NCI-H774 (cell line): ENCODE measurements around the gene SLC22A4.

ENCODE experiments used
- DNase-seq: peaks from one replicate; lab custom pipeline; 2025; lab: John Stamatoyannopoulos, UW

The SLC22A4 gene

GRCh38 chr5:132376694-132377641 is 82.8 kb downstream of the SLC22A4 start:
- no peak for DNase-seq

GRCh38 chr5:132377738-132378137 is 83.5 kb downstream of the SLC22A4 start:
- no peak for DNase-seq

- DNase-seq, result no peak
Measured at GRCh38 chr5:132378580-132378979, 84.4 kb downstream of the SLC22A4 start.

- no peak for DNase-seq
Measured at GRCh38 chr5:132380047-132380446, 85.9 kb downstream of the SLC22A4 start.

GRCh38 chr5:132380741-132381140 is 86.5 kb downstream of the SLC22A4 start:
- no peak for DNase-seq

- no peak for DNase-seq
Measured at GRCh38 chr5:132381614-132382013, 87.4 kb downstream of the SLC22A4 start.

GRCh38 chr5:132383261-132383660 is 89.1 kb downstream of the SLC22A4 start:
- DNase-seq, result no peak

GRCh38 chr5:132383984-132384383 is 89.8 kb downstream of the SLC22A4 start:
- no peak for DNase-seq

- no peak for DNase-seq
Measured at GRCh38 chr5:132384506-132385050, 90.4 kb downstream of the SLC22A4 start.

GRCh38 chr5:132385326-132386105 is 91.3 kb downstream of the SLC22A4 start:
- peak; percentile 12 for DNase-seq

GRCh38 chr5:132386644-132387286 is 92.6 kb downstream of the SLC22A4 start:
- peak; percentile 4 for DNase-seq

- no peak for DNase-seq
Measured at GRCh38 chr5:132387640-132388117, 93.5 kb downstream of the SLC22A4 start.

GRCh38 chr5:132388244-132389050 is 94.3 kb downstream of the SLC22A4 start:
- no peak for DNase-seq

GRCh38 chr5:132389051-132389331 is 94.8 kb downstream of the SLC22A4 start:
- DNase-seq, result no peak

GRCh38 chr5:132389585-132390286 is 95.5 kb downstream of the SLC22A4 start:
- DNase-seq, result no peak

- DNase-seq, result no peak
Measured at GRCh38 chr5:132391247-132391646, 97.1 kb downstream of the SLC22A4 start.

- no peak for DNase-seq
Measured at GRCh38 chr5:132391870-132392269, 97.7 kb downstream of the SLC22A4 start.

- no peak for DNase-seq
Measured at GRCh38 chr5:132392411-132392810, 98.2 kb downstream of the SLC22A4 start.

- DNase-seq, result no peak
Measured at GRCh38 chr5:132392978-132393825, 99.0 kb downstream of the SLC22A4 start.
